HepG2 (cell line): ENCODE data around the gene SOCS1. TPM values are rescaled to one million over a fixed set of nuclear protein-coding genes. Genes with fewer than 3 reads are reported as not detected.

Experiments used
- ATM ChIP-seq: fragments of 450-650 bp; IDR thresholded peaks from 2 replicates; pipeline ENCODE4 v1.7.1; 2017; ENCODE audit warnings: mild to moderate bottlenecking, borderline replicate concordance
- BRD4 ChIP-seq: sonication (generic); formaldehyde crosslinking; IDR thresholded peaks from 2 replicates; pipeline ENCODE4 v1.4.0; 2020; ENCODE audit warnings: missing genetic modification reagents
- CAMTA2 ChIP-seq: sonication (generic); formaldehyde crosslinking; IDR thresholded peaks from 2 replicates; pipeline ENCODE4 v1.4.0; 2020; ENCODE audit warnings: mild to moderate bottlenecking, missing genetic modification reagents, borderline replicate concordance
- CBX1 ChIP-seq: IDR thresholded peaks from one replicate; pipeline ENCODE4 v1.6.1; 2016; ENCODE audit warnings: antibody characterized with exemption, low read depth
- CREM ChIP-seq, 2 experiments: sonication (generic) in 1 of 2; formaldehyde crosslinking in 1 of 2; IDR thresholded peaks; 2 replicates each; pipeline versions ENCODE4 v1.4.0 to v1.6.1; 2016 to 2020; ENCODE audit warnings: antibody characterized with exemption in 1 of 2, mild to moderate bottlenecking in 1 of 2, missing genetic modification reagents in 1 of 2
- IKZF4 ChIP-seq: sonication (generic); formaldehyde crosslinking; IDR thresholded peaks from 2 replicates; pipeline ENCODE4 v1.5.1; 2020; ENCODE audit warnings: borderline replicate concordance, mild to moderate bottlenecking, low read depth, missing genetic modification reagents; ENCODE audit errors: not compliant biosample characterization
- POLR2AphosphoS5 ChIP-seq: IDR thresholded peaks from 2 replicates; pipeline ENCODE4 v1.6.1; 2012; ENCODE audit warnings: low read depth, low read length
- RFX1 ChIP-seq: fragments of 450-650 bp; IDR thresholded peaks from 2 replicates; pipeline ENCODE4 v1.6.1; 2017
- SSRP1 ChIP-seq: IDR thresholded peaks from 2 replicates; pipeline ENCODE4 v1.6.1; 2016; ENCODE audit warnings: control low read depth
- ZNF232 ChIP-seq: sonication (generic); formaldehyde crosslinking; IDR thresholded peaks from 2 replicates; pipeline ENCODE4 v1.4.0; 2020; ENCODE audit warnings: missing genetic modification reagents, borderline replicate concordance
- ZNF354B ChIP-seq: sonication (generic); formaldehyde crosslinking; IDR thresholded peaks from 2 replicates; pipeline ENCODE4 v1.8.0; 2022; ENCODE audit warnings: mild to moderate bottlenecking, missing genetic modification reagents
- polyA plus RNA-seq, 8 experiments: library from polyadenylated mRNA; depleted of rRNA in 3 of 8; stranded (reverse) in 7 of 8; unstranded in 1 of 8; fragments of >200 nt; fragmentation: Illumina TruSeq in 4 of 8; extraction: Trizol in 4 of 8; gene quantifications; 2 replicates each; pipeline versions ENCODE4 v1.2.1 to v1.2.3, GENCODE V29; 2011 to 2016; ENCODE audit warnings: low read depth in 4 of 8, missing spikeins in 1 of 8, mixed read lengths in 1 of 8; ENCODE audit not compliant: insufficient read depth in 1 of 8
- total RNA-seq, 5 experiments: library from RNA; depleted of rRNA; stranded (reverse); fragments of >200 nt; fragmentation: Illumina TruSeq; extraction: Trizol; gene quantifications; 2 replicates each; pipeline ENCODE4 v1.2.3, GENCODE V29; 2016; ENCODE audit warnings: low read depth in 1 of 5
- TF ChIP-seq, protein P1 (sequence below), 2 experiments: sonication (generic) in 1 of 2; formaldehyde crosslinking in 1 of 2; IDR thresholded peaks; 2 replicates each; pipeline versions ENCODE4 v1.6.1 to v1.9.0; 2014 to 2022; ENCODE audit warnings: antibody characterized with exemption in 1 of 2, borderline replicate concordance in 1 of 2, inconsistent platforms in 1 of 2, low read depth in 1 of 2, missing genetic modification reagents in 1 of 2
- TF ChIP-seq, protein P2 (sequence below): sonication (generic); formaldehyde crosslinking; IDR thresholded peaks from 2 replicates; pipeline ENCODE4 v1.5.1; 2020; ENCODE audit warnings: mild to moderate bottlenecking, missing genetic modification reagents
- TF ChIP-seq, protein P3 (sequence below): sonication (generic); formaldehyde crosslinking; IDR thresholded peaks from 2 replicates; pipeline ENCODE4 v1.8.1; 2023; ENCODE audit warnings: mild to moderate bottlenecking, moderate library complexity, missing genetic modification reagents
- TF ChIP-seq, protein P4 (sequence below): IDR thresholded peaks from 2 replicates; pipeline ENCODE4 v1.4.0; 2020; ENCODE audit warnings: mild to moderate bottlenecking, missing genetic modification reagents

The SOCS1 gene
- total and polyA plus RNA-seq, 2 of the 13 experiments (the other 11 are each of a cell fraction or from before 2014, with no cell fraction given), result 5.3 to 6.3 TPM

DNA sequence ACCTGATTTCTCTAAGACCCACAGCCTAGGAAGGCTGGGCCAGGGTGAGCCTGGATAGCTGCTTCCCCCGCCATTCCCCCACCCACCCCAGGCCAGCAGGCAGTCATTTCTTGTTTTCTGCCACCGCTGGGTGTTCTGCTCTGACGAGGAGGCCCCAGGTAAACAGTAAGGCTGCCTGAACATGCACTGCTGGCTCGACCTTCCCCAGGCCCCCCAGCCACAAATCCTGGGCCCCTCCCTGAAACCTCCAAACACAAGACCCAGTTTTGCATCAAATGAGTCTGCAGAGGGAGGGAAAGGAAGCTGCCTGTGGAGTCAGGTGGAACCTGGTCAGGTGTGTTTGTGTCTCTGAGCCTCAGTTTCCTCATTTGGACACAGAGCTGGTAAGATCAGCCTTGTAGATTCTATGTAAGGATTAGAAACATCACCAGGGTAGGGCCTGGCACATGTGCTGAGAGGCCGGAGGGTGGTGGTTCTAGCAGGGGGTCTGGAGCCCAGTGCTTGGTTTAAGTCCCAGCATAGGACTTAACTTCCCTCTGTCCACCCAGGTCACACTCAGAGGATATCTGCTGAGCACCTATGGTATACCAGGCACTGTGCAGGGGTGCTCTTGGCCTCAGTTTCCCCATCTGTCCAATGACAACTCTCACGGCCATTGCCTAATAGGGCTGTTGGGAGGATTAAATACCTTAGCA is 44.0 kb upstream of the SOCS1 start (continued):
- TF ChIP-seq, protein P1, sequence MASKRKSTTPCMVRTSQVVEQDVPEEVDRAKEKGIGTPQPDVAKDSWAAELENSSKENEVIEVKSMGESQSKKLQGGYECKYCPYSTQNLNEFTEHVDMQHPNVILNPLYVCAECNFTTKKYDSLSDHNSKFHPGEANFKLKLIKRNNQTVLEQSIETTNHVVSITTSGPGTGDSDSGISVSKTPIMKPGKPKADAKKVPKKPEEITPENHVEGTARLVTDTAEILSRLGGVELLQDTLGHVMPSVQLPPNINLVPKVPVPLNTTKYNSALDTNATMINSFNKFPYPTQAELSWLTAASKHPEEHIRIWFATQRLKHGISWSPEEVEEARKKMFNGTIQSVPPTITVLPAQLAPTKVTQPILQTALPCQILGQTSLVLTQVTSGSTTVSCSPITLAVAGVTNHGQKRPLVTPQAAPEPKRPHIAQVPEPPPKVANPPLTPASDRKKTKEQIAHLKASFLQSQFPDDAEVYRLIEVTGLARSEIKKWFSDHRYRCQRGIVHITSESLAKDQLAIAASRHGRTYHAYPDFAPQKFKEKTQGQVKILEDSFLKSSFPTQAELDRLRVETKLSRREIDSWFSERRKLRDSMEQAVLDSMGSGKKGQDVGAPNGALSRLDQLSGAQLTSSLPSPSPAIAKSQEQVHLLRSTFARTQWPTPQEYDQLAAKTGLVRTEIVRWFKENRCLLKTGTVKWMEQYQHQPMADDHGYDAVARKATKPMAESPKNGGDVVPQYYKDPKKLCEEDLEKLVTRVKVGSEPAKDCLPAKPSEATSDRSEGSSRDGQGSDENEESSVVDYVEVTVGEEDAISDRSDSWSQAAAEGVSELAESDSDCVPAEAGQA (IDR thresholded peaks at IDR 0.05; ENCODE audit: low read depth), result no peak
- TF ChIP-seq, protein P1 (CRISPR knock-in tag; IDR thresholded peaks at IDR 0.05; ENCODE audit: borderline replicate concordance), result no peak
- TF ChIP-seq BRD4 (CRISPR knock-in tag) (no peak), CREM (IDR thresholded peaks at IDR 0.05) (no peak), CREM (CRISPR knock-in tag; IDR thresholded peaks at IDR 0.05) (no peak), RFX1 (no peak), IKZF4 (CRISPR knock-in tag) (peak; percentile 43), CBX1 (no peak), POLR2AphosphoS5 (no peak), ZNF232 (CRISPR knock-in tag) (no peak), ATM (no peak), ZNF354B (CRISPR knock-in tag) (no peak), CAMTA2 (CRISPR knock-in tag) (peak; percentile 94; the same call in 1 of the 2 replicates), SSRP1 (CRISPR knock-in tag) (no peak)
- TF ChIP-seq, protein P2, sequence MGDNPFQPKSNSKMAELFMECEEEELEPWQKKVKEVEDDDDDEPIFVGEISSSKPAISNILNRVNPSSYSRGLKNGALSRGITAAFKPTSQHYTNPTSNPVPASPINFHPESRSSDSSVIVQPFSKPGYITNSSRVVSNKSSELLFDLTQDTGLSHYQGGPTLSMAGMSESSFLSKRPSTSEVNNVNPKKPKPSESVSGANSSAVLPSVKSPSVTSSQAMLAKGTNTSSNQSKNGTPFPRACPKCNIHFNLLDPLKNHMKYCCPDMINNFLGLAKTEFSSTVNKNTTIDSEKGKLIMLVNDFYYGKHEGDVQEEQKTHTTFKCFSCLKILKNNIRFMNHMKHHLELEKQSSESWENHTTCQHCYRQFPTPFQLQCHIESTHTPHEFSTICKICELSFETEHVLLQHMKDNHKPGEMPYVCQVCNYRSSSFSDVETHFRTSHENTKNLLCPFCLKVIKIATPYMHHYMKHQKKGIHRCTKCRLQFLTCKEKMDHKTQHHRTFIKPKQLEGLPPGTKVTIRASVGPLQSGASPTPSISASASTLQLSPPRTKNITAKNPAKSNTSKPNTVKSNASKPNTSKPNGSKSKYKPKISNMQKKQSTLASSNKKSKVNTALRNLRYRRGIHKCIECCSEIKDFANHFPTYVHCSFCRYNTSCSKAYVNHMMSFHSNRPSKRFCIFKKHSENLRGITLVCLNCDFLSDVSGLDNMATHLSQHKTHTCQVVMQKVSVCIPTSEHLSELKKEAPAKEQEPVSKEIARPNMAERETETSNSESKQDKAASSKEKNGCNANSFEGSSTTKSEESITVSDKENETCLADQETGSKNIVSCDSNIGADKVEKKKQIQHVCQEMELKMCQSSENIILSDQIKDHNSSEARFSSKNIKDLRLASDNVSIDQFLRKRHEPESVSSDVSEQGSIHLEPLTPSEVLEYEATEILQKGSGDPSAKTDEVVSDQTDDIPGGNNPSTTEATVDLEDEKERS (CRISPR knock-in tag), result no peak
- TF ChIP-seq, protein P3, sequence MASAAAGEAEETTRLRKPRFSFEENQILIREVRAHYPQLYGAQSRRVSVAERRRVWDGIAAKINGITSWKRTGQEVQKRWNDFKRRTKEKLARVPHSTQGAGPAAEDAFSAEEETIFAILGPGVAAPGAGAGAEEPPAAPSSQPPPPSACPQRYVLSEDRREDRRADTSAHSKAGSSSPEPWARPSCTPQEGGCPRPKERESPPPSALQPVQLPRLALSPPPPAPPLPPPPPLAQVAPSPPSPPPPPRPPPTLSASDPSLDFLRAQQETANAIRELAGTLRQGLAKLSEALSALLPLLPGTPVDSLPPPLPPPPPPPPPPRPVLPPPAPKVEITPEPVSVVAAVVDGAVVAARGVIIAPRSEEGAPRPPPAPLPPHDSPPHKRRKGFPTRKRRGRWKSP (CRISPR knock-in tag), result no peak
- TF ChIP-seq, protein P4, sequence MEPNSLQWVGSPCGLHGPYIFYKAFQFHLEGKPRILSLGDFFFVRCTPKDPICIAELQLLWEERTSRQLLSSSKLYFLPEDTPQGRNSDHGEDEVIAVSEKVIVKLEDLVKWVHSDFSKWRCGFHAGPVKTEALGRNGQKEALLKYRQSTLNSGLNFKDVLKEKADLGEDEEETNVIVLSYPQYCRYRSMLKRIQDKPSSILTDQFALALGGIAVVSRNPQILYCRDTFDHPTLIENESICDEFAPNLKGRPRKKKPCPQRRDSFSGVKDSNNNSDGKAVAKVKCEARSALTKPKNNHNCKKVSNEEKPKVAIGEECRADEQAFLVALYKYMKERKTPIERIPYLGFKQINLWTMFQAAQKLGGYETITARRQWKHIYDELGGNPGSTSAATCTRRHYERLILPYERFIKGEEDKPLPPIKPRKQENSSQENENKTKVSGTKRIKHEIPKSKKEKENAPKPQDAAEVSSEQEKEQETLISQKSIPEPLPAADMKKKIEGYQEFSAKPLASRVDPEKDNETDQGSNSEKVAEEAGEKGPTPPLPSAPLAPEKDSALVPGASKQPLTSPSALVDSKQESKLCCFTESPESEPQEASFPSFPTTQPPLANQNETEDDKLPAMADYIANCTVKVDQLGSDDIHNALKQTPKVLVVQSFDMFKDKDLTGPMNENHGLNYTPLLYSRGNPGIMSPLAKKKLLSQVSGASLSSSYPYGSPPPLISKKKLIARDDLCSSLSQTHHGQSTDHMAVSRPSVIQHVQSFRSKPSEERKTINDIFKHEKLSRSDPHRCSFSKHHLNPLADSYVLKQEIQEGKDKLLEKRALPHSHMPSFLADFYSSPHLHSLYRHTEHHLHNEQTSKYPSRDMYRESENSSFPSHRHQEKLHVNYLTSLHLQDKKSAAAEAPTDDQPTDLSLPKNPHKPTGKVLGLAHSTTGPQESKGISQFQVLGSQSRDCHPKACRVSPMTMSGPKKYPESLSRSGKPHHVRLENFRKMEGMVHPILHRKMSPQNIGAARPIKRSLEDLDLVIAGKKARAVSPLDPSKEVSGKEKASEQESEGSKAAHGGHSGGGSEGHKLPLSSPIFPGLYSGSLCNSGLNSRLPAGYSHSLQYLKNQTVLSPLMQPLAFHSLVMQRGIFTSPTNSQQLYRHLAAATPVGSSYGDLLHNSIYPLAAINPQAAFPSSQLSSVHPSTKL, result no peak
